ENCODE measurements around the gene DYRK4.
"Not testable (repeated sequence)": the region's sequence is repeated elsewhere in the genome, so short reads cannot be mapped to it uniquely, and the experiment has no call there.

Gene DYRK4

GRCh38 chr12:4562034-4562657 lies at the start of gene DYRK4:
Gene DYRK4 (plus strand): TSS chr12:4562208. CDS start chr12:4562246, 38 bp downstream.
- no peak for DNase-seq

- no peak for DNase-seq
Observed at GRCh38 chr12:4518106-4518728, 43.8 kb upstream of the DYRK4 start.

- not testable (repeated sequence) for DNase-seq
Observed at GRCh38 chr12:4523443-4523842, 38.6 kb upstream of the DYRK4 start.

- DNase-seq: peak; percentile 11
Observed at GRCh38 chr12:4526923-4527546, 35.0 kb upstream of the DYRK4 start.

GRCh38 chr12:4530160-4530559 lies 31.8 kb upstream of the DYRK4 start:
- DNase-seq: no peak

- peak; percentile 13 for DNase-seq
Observed at GRCh38 chr12:4530982-4531586, 30.9 kb upstream of the DYRK4 start.

- no peak for DNase-seq
Observed at GRCh38 chr12:4535092-4535491, 26.9 kb upstream of the DYRK4 start.

- DNase-seq: no peak
Observed at GRCh38 chr12:4535871-4536270, 26.1 kb upstream of the DYRK4 start.

GRCh38 chr12:4538207-4539160 lies 23.5 kb upstream of the DYRK4 start, which contains the start of gene RAD51AP1:
Gene RAD51AP1 (plus strand): TSS chr12:4538890. CDS start chr12:4538940, 50 bp downstream.
- peak; percentile 97 for DNase-seq

GRCh38 chr12:4539167-4539870 lies 22.7 kb upstream of the DYRK4 start:
- DNase-seq: no peak

- no peak for DNase-seq
Observed at GRCh38 chr12:4540170-4540569, 21.8 kb upstream of the DYRK4 start.

- no peak for DNase-seq
Observed at GRCh38 chr12:4540638-4541037, 21.4 kb upstream of the DYRK4 start.

- DNase-seq: no peak
Observed at GRCh38 chr12:4545195-4545594, 16.8 kb upstream of the DYRK4 start.

- no peak for DNase-seq
Observed at GRCh38 chr12:4552191-4552590, 9.8 kb upstream of the DYRK4 start.

- no peak for DNase-seq
Observed at GRCh38 chr12:4553943-4554342, 8.1 kb upstream of the DYRK4 start.

- no peak for DNase-seq
Observed at GRCh38 chr12:4555804-4556203, 6.2 kb upstream of the DYRK4 start.

- DNase-seq: no peak
Observed at GRCh38 chr12:4556735-4557530, 5.1 kb upstream of the DYRK4 start.

- no peak for DNase-seq
Observed at GRCh38 chr12:4557586-4557985, 4.4 kb upstream of the DYRK4 start.

- DNase-seq: no peak
Observed at GRCh38 chr12:4558171-4558570, 3.8 kb upstream of the DYRK4 start.

- no peak for DNase-seq
Observed at GRCh38 chr12:4563336-4563735, 1.3 kb downstream of the DYRK4 start.

- DNase-seq: no peak
Observed at GRCh38 chr12:4564818-4565217, 2.8 kb downstream of the DYRK4 start.

Measured in CD4-positive, alpha-beta T cell treated with Interleukin-12 subunit alpha and Interleukin-12 subunit beta, for 1 hour (primary cell).